HG02973 (cell line): Measurements from ENCODE around the gene RRAGC.
"Not testable (repeated sequence)": the region's sequence is repeated elsewhere in the genome, so short reads cannot be mapped to it uniquely, and the experiment has no call there.

Experiments used
- ATAC-seq: cut with Tn5 transposase; IDR thresholded peaks from one replicate; pipeline ENCODE4 v1.9.1; 2021; ENCODE audit warnings: moderate library complexity; ENCODE audit not compliant: unreplicated experiment

RRAGC gene

GRCh38 chr1:38858833-38859560 is 575 bp downstream of the RRAGC start:
- ATAC-seq, result peak; percentile 32

GRCh38 chr1:38852780-38853179 is 6.8 kb downstream of the RRAGC start:
- no peak for ATAC-seq

GRCh38 chr1:38848071-38848470 is 11.5 kb downstream of the RRAGC start:
- no peak for ATAC-seq

GRCh38 chr1:38846210-38846609 is 13.4 kb downstream of the RRAGC start:
- no peak for ATAC-seq

GRCh38 chr1:38845088-38845487 is 14.5 kb downstream of the RRAGC start:
- ATAC-seq, result not testable (repeated sequence)

- ATAC-seq, result no peak
Measured at GRCh38 chr1:38840281-38840680, 19.3 kb downstream of the RRAGC start.

GRCh38 chr1:38839363-38839762 is 20.2 kb downstream of the RRAGC start:
- no peak for ATAC-seq

GRCh38 chr1:38836316-38836715 is 23.3 kb downstream of the RRAGC start:
- ATAC-seq, result not testable (repeated sequence)

- no peak for ATAC-seq
Measured at GRCh38 chr1:38834937-38835827, 24.4 kb downstream of the RRAGC start.

- ATAC-seq, result no peak
Measured at GRCh38 chr1:38834221-38834782, 25.3 kb downstream of the RRAGC start.

- ATAC-seq, result no peak
Measured at GRCh38 chr1:38833146-38833545, 26.4 kb downstream of the RRAGC start.

- ATAC-seq, result no peak
Measured at GRCh38 chr1:38832370-38832734, 27.2 kb downstream of the RRAGC start.

- no peak for ATAC-seq
Measured at GRCh38 chr1:38831731-38832369, 27.7 kb downstream of the RRAGC start.

GRCh38 chr1:38829368-38829767 is 30.2 kb downstream of the RRAGC start:
- ATAC-seq, result no peak

GRCh38 chr1:38827318-38827717 is 32.3 kb downstream of the RRAGC start:
- no peak for ATAC-seq

GRCh38 chr1:38826886-38827285 is 32.7 kb downstream of the RRAGC start:
- no peak for ATAC-seq

- ATAC-seq, result no peak
Measured at GRCh38 chr1:38826262-38826661, 33.3 kb downstream of the RRAGC start.

GRCh38 chr1:38820860-38821259 is 38.7 kb downstream of the RRAGC start:
- ATAC-seq, result no peak

- ATAC-seq, result no peak
Measured at GRCh38 chr1:38819516-38819915, 40.1 kb downstream of the RRAGC start.

- ATAC-seq, result no peak
Measured at GRCh38 chr1:38819040-38819439, 40.5 kb downstream of the RRAGC start.
